Fibroblast of pulmonary artery (primary cell): ENCODE data around the gene OMA1.

Experiments used
- DNase-seq: peaks from one replicate; pipeline ENCODE4 v3.0.0-alpha.2; 2010; ENCODE audit warnings: low read depth
- H3K4me3 ChIP-seq: replicated peaks from 2 replicates; pipeline ENCODE4 v1.5.1; 2011; ENCODE audit warnings: low read depth, mild to moderate bottlenecking, control low read depth, low read length, moderate library complexity
- CTCF ChIP-seq: IDR thresholded peaks from 2 replicates; pipeline ENCODE4 v1.5.1; 2011; ENCODE audit warnings: mild to moderate bottlenecking, control low read depth, low read length, inconsistent platforms; ENCODE audit errors: missing control alignments

OMA1 gene

GRCh38 chr1:58454807-58455206 is 91.7 kb downstream of the OMA1 start:
- no peak for TF ChIP-seq CTCF

GRCh38 chr1:58454385-58454784 is 92.1 kb downstream of the OMA1 start:
- no peak overlapping the region for H3K4me3 ChIP-seq
- no peak for DNase-seq
- no peak for TF ChIP-seq CTCF

More at GRCh38 chr1:58454807-58455206, 91.7 kb downstream of the OMA1 start:
- DNase-seq = no peak
- H3K4me3 ChIP-seq = no peak overlapping the region

GRCh38 chr1:58451560-58452191 is 94.8 kb downstream of the OMA1 start:
- no peak overlapping the region for H3K4me3 ChIP-seq
- no peak for TF ChIP-seq CTCF
- DNase-seq = no peak

- DNase-seq = no peak
- no peak for TF ChIP-seq CTCF
- no peak overlapping the region for H3K4me3 ChIP-seq
These were observed 98.6 kb downstream of the OMA1 start for GRCh38 chr1:58447886-58448285.

- no peak overlapping the region for H3K4me3 ChIP-seq
- no peak for TF ChIP-seq CTCF
- no peak for DNase-seq
These were observed 99.5 kb downstream of the OMA1 start for GRCh38 chr1:58447042-58447441.

- TF ChIP-seq CTCF = no peak
- H3K4me3 ChIP-seq = no peak overlapping the region
- DNase-seq = no peak
These were observed 100.2 kb downstream of the OMA1 start for GRCh38 chr1:58446368-58446767.
